IPS DF 4.7 (cell line): ENCODE measurements around the gene GPBAR1.
"Not testable (repeated sequence)": the region's sequence is repeated elsewhere in the genome, so short reads cannot be mapped to it uniquely, and the experiment has no call there.

ENCODE experiments used
- DNase-seq: peaks from one replicate; pipeline ENCODE4 v3.0.0-alpha.2; 2013; ENCODE audit warnings: low spot score; ENCODE audit errors: extremely low read depth

The GPBAR1 gene

DNA sequence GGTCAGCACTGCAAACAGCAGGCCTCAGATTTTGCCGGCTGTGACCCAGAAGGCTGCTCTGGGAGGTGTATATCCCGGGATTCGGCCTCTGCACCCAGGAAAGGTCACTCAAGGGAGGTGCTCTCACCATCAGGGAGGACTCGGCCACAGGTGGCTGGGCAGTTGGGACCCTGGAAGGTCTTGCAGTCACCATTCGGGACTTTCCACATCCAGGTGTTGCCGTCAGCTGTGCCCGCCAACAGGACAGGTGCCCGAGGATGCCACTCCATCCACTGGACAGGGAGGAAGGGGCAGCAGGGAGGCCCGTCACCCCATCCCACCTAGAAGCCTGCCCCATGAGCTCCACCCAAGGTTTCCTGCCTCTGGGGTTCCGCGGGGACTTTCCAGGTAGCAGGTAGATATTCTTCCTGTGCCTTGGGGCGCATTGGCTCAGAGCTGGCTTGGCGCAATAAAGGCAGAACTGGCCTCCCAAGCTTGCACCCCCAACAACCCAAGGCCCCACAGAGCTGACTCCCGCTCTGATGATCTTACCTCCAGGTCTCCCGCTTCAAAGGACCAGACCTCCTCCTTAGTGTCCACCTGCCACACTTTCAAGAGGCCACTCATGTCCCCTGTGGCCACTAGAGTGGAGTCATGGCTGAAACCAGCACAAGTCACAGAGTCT lies 5.6 kb downstream of the GPBAR1 start:
- no peak for DNase-seq

DNA sequence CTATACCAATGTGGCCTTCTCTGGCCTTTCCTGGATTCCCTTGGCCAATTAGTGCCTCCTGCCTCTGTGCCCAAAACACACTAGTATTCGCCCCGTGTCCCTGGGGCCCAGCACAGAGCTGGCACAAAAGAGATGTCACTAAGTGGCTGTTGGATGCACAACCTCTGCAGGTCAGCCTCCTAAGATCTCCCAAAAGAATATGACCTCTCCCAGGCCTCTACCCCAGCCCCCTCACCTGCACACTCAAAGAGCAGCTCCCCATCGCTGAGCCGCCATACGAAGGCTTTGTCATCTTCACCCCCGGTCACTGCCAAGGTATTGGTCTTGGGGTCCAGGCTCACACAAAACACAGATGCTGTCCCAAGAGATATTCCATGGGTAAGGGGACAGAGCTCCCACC lies 6.4 kb downstream of the GPBAR1 start:
- no peak for DNase-seq

DNA sequence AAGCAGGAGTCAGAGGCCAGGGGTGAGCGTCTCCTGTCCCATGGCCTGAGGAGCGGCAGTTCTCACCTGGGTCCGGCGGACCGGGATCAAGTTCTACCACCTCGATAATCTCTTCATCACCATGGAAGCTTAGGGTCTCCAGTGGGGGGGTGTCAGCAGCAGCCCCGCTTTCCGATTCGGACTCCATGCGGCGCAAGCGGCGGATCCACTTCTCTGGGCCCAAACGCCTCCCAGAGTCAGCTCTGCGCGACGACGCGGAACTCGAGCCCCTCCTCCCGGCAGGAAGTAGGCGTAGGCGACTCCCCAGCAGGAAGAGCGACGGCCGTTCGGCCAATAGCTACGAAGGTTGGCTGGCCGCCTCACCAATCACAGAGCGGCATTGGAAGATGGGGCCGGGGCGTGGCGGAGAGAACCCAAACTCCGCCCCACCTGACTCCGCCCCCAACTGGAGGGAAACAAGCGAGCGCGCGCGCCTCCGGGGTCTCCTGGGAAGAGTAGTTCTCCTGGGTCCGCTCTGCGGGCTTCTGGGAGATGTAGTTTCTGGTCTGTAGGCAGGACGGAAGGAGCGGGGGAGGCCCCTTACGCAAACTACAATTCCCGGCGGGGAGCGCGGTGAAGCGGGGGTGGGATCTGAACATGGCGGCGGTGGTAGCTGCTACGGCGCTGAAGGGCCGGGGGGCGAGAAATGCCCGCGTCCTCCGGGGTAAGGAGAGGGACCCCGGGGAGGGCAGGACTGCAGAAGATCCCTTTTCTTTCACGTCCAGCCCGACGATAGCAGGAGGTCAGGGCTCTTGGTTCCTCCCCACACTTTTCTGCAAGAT lies 9.3 kb downstream of the GPBAR1 start, which contains the start of the genes AAMP and PNKD:
Gene AAMP, minus strand, starts transcription at position 238 of the 821 bp plus-strand sequence. Its CDS starts 51 bp downstream, at position 187.
Gene PNKD, plus strand, starts transcription at position 620 of the 821 bp plus-strand sequence. Its CDS starts 17 bp downstream, at position 637.
- peak; percentile 90 for DNase-seq

DNA sequence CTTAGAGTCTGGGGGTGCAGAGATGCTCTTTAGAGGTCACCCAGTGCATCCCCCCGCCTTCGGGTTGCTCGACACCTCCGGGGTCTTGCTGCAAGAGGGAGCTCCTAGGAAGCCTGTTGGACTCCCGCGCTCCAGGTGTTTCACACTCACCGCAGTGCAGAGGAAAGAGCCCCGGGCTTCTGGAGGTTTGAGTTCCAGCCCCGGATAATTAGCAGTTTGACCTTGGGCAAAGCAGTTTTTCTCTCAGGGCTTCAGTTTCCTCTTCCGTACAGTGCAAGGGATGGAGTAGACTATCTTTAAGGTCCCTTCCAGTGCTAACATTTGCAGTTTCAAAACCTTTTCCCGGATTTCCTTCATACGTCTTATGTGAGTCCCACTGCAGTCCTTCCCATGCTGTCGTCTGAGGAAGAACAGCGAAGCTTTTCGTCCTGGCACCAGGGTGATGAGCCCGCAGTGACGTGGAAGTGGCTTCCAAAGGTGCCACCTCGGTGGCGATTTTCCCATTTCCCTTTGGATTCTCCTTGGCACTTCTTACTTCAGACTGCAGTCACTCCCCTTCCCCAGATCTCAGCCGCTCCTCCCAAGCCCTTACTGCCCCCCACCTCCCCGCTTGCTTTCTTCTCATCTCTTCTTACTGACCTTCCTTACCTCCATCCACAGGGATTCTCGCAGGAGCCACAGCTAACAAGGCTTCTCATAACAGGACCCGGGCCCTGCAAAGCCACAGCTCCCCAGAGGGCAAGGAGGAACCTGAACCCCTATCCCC lies 10.1 kb downstream of the GPBAR1 start:
- no peak for DNase-seq

DNA sequence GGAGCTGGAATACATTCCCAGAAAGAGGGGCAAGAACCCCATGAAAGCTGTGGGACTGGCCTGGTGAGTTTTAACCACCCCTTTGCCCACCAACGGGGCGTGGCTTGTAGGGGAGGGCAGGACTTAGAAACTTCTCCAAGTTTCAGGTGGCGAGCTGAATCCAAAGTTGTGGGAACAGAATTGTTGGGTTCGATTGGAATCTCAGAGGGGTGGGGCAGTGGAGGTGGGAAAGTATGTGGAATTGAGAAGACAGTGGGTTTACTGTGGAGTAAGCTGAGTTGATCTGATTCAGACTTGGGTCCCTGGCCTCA lies 10.6 kb downstream of the GPBAR1 start:
- no peak for DNase-seq

DNA sequence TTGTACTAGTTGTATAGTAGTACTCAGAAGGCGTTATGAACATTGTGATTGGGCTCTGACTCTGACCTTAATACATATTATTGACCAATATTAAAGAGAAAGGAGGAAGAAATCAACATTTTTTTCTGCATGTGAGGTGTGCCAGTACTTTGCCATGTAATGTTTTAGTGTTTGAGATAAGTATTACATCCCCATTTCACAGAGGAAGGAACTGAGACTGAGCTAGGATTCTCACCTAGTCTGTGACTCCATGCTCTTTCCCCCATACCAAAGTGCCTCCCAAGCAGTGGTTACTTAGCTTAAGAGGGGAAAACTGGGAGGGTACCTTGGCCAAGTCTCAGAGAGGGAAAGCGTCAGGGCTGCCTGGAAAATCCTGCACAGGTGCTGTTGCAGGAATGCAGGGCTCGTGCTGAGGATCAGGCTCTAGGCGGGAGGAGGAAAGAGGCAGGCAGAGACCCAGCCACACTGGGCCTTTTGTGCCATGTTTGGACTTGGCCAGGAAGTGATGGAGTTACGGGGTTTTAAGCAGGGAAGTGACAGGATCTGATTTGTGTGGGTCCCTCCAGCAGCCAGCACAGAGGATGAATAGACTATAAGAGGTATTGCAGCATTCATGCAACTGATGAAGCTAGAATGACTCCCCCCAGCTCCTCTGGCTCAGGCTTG lies 11.2 kb downstream of the GPBAR1 start:
- DNase-seq: no peak

DNA sequence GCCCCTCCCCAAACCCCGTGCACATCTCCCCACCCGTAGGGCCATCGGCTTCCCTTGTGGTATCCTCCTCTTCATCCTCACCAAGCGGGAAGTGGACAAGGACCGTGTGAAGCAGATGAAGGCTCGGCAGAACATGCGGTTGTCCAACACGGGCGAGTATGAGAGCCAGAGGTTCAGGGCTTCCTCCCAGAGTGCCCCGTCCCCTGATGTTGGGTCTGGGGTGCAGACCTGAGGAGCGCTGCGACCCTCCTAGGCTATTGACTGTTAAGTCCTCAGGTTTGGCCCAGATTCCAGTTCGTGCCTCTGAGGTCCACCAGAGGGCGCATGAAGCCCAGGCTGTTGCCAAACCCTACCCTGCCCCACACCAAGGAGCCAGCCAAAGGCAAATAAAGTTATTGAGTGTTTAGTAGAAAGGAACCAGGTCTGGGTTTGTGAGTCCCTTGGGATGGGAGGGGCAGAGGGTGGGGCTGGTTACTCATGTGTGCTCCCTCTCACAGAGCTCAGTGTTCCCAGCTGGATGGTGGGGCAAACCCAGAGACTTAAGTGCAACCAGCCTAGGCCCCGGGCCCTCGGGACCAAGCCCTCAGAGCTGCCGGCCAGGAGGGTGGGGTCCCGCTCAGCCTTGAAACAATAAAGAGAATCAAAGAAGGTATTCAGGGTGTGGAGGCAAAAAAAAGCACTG lies 11.9 kb downstream of the GPBAR1 start:
- DNase-seq: no peak

DNA sequence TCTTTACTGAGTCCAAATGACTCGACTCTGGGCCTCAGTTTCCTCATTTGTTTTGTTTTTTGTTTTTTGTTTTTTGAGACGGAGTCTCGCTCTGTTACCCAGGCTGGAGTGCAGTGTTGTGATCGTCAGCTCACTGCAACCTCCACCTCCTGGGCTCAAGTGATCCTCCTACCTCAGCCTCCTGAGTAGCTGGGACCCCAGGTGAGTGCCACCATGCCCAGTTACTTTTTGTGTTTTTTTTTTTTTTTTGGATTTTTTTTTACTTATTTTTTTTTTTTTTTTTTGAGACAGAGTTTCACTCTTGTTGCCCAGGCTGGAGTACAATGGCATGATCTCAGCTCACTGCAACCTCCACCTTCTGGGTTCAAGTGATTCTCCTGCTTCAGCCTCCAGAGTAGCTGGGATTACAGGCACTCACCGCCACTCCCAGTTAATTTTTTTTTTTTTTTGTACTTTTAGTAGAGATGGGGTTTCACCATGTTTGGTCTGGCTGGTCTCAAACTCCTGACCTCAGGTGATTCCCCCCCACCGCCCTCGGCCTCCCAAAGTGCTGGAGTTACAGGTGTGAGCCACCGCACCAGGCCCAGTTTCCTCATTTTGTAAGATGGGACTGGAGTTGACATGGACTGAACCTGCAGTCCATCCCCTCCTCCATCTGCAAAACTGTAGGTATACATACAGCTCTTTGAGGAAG lies 12.5 kb downstream of the GPBAR1 start:
- not testable (repeated sequence) for DNase-seq

DNA sequence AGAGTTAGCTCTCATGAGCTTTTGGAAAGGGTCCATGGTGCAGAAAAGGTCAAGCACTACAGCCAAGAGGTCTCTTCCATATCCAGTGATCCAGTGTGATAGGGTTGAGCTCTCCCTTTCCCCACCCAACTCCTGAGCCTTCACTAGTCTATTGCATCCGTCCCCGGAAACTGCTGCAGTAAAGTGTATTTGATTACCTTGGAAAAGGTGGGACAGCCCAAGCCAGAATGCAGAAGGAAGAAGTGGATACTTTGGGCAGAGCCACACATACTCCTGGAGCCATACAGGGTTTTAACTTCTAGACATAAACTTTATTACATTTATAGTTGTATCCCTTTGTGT lies 13.1 kb downstream of the GPBAR1 start:
- DNase-seq: no peak

DNA sequence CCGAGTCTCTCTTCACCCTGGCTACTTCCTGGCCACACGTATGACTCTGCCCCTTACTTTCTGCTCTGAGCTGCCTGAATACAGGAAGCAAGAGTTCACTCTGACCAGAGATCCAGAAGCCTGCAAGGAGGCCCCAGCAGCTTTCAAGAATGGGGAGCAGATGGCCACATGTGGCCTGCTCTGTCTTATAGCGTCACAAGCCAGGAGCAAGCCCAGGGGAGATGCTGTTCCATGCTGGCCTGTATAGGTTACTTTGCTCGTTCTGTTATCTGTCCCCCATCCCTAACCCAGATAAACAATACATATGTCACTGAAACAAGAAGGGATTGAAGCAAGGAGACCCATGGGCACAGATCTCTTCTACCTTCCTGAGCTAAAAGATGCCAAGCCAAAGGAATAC lies 13.8 kb downstream of the GPBAR1 start:
- no peak for DNase-seq

DNA sequence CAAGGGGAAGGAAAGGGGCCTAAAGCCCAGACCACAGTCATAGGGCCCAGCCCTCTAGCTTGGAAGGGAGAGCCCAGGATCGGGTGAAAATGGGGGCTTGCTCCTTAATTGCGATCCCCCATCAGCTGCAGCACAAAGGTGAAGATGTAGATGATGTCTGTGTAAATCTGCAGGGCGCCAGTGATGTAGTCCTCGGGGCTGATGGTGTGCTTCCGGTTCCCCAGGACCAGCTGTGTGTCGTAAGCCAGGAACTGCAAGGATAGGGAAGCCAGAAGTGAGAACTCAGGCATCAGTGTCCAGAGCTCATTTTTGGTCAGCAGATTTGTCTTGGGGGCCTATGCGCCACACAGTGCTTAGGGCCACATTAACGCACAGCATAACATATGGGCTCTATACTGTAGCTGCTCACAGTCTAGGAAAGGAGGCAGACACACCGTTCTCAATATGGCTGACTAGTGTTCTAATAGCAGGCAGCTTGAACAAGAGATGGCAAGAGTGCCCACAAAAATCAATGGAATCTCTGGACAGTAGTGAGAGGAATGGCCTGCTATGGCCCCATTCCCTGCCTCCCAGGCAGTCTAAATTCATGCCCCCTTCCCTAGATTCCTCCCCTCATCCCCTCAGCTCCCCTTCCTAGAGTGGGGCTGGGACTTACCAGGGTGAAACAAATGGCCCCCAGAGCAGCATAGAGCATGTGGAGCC lies 14.7 kb downstream of the GPBAR1 start:
- DNase-seq: no peak

DNA sequence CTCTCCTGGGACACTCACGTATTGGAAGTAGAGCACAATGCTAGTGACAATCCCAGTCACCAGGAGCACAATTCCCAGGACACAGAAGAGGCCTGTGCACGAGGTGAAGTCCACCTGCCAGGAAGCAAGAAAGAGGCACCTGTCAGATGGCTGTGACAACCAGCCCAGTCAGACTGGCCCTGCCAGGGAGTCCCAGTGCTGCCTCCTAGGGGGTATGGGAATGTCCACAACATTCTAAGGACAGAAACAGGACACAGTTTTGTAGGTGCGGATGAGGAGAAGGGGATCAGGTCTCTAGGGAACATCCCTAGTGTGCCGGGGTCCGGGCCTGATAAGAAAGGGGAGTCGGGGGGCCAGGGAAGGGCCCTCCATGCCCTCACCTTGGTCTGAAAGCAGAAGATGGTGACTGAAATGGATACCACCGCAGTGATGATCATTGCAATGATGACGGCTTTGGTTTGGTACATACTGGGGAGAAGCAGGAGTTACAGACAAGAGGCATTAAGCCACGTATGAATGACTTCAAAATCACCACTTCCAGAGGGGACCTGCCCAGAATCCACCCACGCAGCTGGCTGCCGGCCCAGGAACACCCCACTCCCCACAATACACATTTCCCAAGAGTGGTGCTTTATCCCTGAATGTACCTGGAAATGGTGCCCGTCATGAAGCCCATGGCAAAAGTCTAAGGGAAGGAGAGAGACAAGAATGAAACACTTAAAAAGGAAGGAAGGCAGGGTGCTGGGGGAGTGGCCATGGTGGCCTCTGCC lies 16.4 kb downstream of the GPBAR1 start:
- no peak for DNase-seq

DNA sequence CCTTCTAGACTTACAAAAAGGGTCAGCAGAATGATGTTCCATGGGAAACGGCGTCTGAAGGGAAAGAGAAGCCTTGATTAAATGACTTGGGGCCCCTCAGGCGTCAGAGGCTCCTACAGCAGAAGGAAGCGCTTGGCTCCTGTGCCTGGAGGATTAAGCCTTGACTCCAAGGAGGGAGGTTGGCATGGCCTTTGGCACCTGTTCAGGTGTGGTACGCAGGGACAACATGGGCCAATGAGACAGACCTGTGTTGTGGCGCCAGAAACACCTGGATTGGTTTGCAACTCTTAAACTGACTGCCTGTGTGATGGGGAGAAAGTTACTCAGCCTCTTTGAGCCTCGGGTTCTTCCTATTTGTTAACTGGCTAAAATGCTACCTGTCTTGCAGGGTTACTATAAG lies 17.1 kb downstream of the GPBAR1 start:
- no peak for DNase-seq

DNA sequence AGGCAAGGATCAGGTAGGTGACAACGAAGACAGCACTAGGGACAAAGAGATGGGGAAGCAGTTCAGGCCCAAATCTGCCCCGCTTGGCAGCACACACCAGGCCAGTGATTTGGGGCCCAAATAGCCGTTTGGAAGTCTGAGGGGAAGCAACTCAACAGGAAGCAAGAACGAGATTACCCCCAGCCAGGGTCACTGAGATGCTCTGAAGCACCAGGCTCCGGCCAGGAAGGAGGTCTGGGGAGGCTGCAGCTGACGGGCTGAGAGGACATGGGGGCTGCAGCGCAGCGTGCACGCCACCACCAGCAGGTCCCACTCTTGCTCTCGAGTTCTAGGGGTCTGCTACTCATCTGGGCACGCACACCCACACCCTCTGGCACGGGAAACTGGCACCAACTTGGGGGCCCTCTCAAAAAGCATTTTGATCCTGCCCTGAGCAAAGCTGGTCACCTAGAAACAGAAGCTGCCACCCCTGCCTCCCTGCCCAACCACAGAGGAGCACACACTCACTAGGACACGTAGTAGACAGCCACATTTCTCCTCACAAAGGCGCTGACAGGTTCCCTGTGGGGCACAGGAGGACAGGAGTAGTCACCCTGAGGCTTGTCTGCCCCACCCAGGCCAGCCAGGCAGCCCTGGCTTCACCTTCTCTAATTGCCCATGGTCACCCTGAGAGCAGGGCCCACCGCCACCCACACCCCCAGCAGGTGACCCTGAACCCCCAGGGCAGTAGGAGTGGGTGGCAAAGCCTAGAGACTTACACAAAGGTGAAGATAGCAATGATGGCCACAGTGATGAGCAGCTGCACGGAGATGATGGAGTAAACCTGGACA lies 17.9 kb downstream of the GPBAR1 start:
- no peak for DNase-seq

DNA sequence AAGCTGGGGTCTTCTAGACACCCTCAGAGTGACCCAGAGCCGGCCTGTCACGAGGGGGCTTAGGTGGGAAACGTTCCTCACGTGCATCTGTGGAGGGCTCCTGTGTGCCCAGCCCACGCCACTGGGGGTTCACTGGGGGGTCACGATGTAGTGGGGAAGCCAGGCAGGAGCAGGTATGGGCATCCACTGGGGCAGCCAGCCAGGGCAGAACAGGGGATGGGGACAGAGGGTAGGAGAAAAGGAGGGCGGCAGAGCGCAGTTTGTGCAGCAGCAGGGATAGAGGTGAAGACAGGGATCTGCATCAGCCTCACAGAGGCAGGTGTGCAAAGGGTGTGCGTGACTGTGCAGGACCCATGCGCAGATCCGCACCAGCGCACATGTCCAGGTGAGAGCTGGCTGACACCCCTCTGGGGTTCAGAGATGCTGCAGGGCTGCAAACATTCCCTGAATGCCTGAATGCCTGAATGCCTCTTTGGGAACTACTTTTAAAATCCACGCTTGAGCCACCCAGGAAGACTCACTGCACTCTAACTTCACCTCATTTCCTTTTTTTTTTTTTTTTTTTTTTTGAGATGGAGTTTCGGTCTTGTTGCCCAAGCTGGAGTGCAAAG lies 19.6 kb downstream of the GPBAR1 start:
- no peak for DNase-seq

DNA sequence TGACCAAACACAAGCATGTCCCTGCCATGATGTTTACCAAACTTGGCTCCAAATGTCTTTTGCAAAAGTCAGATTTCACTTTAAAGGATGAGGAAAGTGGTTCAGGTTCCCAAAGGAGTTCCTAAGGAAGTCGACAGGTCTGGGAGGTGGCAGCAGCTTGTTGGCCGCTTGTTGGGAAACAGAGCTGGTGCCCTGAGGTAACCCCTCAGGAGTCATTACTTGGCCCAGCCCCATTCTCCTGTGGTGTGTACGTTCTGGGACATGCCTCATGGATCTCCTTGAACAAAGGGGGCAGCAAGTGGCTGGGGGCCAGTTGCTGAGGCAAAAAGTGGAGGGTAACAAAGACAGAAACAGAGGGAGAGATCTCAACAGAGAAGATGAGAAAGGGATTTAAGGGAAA lies 20.6 kb downstream of the GPBAR1 start:
- DNase-seq: no peak

DNA sequence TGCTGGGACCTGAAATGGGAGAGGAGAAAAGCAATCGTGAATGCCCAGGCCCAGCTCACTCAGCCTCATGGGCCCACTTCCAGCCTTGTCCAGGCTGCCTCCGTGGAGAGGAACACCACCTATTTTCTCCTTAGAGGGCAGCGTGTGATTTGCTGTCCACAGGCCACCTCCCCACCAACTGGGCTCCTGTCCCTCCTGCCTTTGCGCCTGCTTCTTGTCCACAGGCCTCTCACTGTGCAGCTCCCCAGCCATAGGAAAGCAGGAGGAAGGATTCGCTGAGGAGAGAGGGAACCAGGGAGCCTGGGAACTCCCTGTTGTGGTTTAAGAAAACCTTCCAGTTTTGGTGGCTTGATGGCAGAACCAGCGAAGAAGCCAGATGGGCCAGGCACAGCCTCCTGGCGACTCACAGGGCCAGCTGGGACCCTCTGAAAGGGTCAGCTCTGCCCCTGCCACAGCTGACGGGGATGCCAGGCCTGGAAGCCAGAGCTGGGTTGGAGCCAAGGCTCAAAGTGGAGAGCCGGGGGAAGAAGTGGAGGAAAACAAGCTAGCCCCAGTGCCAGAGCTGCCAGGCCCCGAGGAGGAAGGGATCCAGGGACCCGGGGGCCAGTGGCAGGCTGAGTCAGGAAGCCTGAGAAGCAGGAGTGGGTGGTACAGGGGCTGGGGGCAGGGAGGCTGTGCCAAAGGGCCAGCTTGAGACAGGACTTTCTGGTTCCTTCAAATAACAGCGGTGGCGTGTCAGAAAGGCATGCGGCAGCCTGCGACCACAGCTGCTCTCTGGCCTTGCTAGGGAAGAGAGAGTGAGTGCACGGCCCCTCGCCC lies 21.6 kb downstream of the GPBAR1 start:
- DNase-seq: no peak
